Esophagus squamous epithelium (tissue), 5 donors: ENCODE measurements around the gene N4BP3. TPM values are rescaled to one million over a fixed set of nuclear protein-coding genes. Genes with fewer than 3 reads are reported as not detected.

Experiments
- DNase-seq: peaks from one replicate; lab custom pipeline; 2025; lab: John Stamatoyannopoulos, UW
- H3K27ac ChIP-seq, 4 donors: fragments of 200-600 bp; sonication (generic); one replicate each; pipeline ENCODE4 v1.5.1; 2016 to 2019; ENCODE audit warnings: mild to moderate bottlenecking in 1 of 4
- H3K27me3 ChIP-seq, 4 donors: fragments of 200-600 bp; sonication (generic); 1 replicate in 3 of 4; 2 replicates in 1 of 4; pipeline versions ENCODE4 v1.5.1 to v1.6.0; 2017 to 2021; ENCODE audit warnings: antibody characterized with exemption in 1 of 4
- H3K36me3 ChIP-seq, 3 donors: fragments of 200-600 bp; sonication (generic); one replicate each; pipeline ENCODE4 v1.5.1; 2016 to 2019
- H3K4me1 ChIP-seq, 3 donors: fragments of 200-600 bp; sonication (generic); one replicate each; pipeline ENCODE4 v1.5.1; 2017 to 2019
- H3K4me3 ChIP-seq, 4 donors: fragments of 200-600 bp; sonication (generic); 1 replicate in 3 of 4; 2 replicates in 1 of 4; pipeline ENCODE4 v1.5.1; 2016 to 2019; ENCODE audit warnings: mild to moderate bottlenecking in 2 of 4, moderate library complexity in 1 of 4
- H3K9me3 ChIP-seq, 3 donors: fragments of 200-600 bp; sonication (generic); one replicate each; pipeline ENCODE4 v1.5.1; 2016 to 2019
- CTCF ChIP-seq, 6 experiments: fragments of 450-650 bp in 4 of 6; fragments of 200-600 bp in 2 of 6; sonication (generic) in 2 of 6; IDR thresholded peaks; one replicate each; pipeline ENCODE4 v1.5.1; 2016 to 2019; ENCODE audit warnings: antibody characterized with exemption in 6 of 6, mild to moderate bottlenecking in 4 of 6, moderate library complexity in 4 of 6
- POLR2A ChIP-seq, 4 donors: fragments of 450-650 bp; IDR thresholded peaks; one replicate each; pipeline ENCODE4 v1.6.1; 2017; ENCODE audit warnings: antibody characterized with exemption in 4 of 4, mild to moderate bottlenecking in 4 of 4, moderate library complexity in 3 of 4
- WGBS, 2 donors: methylation state at CpG; one replicate each; pipeline ENCODE4 v1.1.5; 2018; 5-methylcytosine and 5-hydroxymethylcytosine counted together
- intact Hi-C: fragments of 100-400 bp; cut with DNase I; formaldehyde crosslinking; loops from one replicate; pipeline ENCODE4 v1.15.0; 2022
- total RNA-seq, 4 donors: library from RNA; depleted of rRNA; stranded (reverse); fragments of >200 nt; gene quantifications; one replicate each; pipeline ENCODE4 v1.1.0, GENCODE V29; 2016
- donor health status: DM: yes; HTN: yes; CAD: no.

The N4BP3 gene
- total RNA-seq, 4 donors from 2014 or later: 14.0 to 32.6 (median 16.1) TPM

DNA sequence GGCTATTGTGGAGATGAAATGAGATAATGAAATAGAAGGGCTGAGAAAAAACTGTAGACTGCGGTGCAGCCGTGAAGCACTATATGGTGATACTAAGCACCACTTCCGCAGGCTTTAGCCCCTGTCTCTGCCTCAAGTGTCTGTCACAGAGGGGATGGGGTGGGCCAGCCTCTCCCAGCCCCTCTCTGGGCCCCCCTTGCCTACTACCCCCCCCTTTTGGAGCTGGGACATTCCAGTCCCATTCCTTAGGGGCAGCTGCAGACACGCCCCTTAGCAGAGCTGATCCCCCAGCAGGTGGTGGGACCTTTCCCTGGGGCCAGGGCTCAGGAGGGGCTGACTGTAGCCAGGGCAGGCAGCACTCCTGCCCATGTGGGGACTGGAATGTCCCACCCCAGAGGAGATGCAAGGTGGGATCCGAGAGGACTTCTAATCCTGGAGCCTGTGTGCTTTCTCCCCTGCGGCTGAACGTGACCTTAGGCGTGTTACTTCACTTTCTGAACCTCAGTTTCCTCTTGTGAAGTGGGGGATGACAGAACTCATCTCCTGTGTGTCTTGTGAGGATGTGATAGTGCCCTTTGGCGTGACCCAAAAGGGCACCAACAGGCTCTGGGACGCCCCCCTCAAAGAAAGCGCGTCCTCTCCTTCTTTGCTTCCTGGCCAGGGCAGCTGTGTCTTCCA lies 1.9 kb downstream of the N4BP3 start:
- TF ChIP-seq CTCF (IDR thresholded peaks at IDR 0.05): no peak
- no peak for TF ChIP-seq POLR2A (IDR thresholded peaks at IDR 0.05)
- peaks cover 26 to 100% (median 33%) of the 10 kb centered on the region in 3 donors for H3K4me1 ChIP-seq
- peak overlapping the region in 3 of 4 donors; percentile 86 to 94 (median 86) for H3K27ac ChIP-seq
- WGBS, 2 donors: 69 to 77% methylated on average over 11 of the region's 12 CpGs
- H3K4me3 ChIP-seq: peak overlapping the region; percentile 54 to 78 (median 67)
- no peaks in the 10 kb centered on the region for H3K9me3 ChIP-seq
- no peak for DNase-seq
- intact Hi-C loops: no loop called here
- peaks cover 0 to 8% (median 0%) of the 10 kb centered on the region in 3 donors for H3K36me3 ChIP-seq
- peaks cover 0 to 68% (median 3%) of the 10 kb centered on the region in 4 donors for H3K27me3 ChIP-seq

DNA sequence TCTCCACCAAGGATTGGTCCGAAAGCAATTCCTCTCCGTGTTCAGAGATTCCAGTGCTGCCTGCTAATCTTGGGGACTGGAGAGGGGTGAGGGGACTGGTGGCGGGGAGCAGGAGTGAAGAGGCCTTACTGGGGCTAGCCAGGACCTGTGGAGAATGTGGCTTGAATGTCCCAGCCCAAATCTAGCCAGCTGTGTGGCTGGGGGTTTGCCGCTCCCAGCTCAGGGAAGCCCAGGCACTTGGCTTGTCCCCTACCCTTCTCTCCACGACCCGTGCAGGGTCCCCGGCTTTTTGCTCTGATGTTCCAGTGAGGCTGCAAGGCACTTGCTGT lies 2.4 kb downstream of the N4BP3 start:
- intact Hi-C loops: no loop called here
- 42 to 46% methylated on average over 6 of the region's 7 CpGs for WGBS, 2 donors
- Histone ChIP-seq H3K36me3 (peaks cover 0 to 14% (median 0%) of the 10 kb centered on the region in 3 donors), H3K4me1 (peaks cover 26 to 100% (median 35%) of the 10 kb centered on the region in 3 donors), H3K27me3 (peaks cover 0 to 64% (median 3%) of the 10 kb centered on the region in 4 donors), H3K9me3 (no peaks in the 10 kb centered on the region), H3K4me3 (peak overlapping the region in 3 of 4 donors; percentile 3 to 75 (median 59)), H3K27ac (peak overlapping the region in 3 of 4 donors; percentile 86 to 94 (median 86))
- no peak for TF ChIP-seq POLR2A (IDR thresholded peaks at IDR 0.05)
- no peak for TF ChIP-seq CTCF (IDR thresholded peaks at IDR 0.05)
- no peak for DNase-seq

DNA sequence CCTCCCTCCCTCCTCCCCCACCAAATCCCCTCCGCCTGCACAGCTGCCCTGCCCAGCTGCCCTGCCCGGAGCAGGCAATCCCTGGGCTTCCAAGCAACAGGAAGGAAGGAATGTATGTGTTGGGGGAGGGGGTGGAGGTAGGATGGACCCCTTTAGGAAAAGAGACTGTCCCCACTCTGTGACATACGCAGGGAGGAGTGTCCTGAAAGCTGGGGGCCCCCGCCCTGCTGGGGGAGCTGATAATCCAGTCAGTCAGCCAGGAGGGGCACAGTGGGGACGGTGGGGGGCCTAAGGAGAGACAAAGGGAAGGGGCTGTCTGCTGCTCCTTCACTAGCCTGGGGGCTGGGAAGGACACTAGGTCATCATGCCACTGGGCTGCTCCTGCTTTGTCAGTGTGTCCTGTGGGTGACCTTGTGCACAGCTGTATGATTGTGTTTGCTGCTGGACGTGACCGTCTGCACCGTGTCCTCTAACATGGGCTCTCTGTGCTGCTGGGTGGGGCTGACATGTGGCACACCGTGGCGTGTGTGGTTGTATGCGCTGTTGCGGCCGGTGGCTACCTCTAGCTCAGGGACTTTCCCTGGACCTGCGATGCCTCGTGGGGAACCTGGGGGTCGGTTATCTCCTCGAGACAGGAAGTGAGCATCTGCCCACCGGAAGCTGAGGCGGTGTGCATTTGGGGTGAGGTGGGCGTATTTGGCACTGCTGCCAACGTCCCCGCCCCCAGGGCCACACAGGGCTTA lies 3.0 kb downstream of the N4BP3 start:
- peaks cover 0 to 19% (median 0%) of the 10 kb centered on the region in 3 donors for H3K36me3 ChIP-seq
- 45 to 53% methylated on average over 5 to 6 of the region's 22 CpGs for WGBS, 2 donors
- DNase-seq: no peak
- intact Hi-C loops: no loop called here
- peaks cover 0 to 62% (median 3%) of the 10 kb centered on the region in 4 donors for H3K27me3 ChIP-seq
- H3K4me3 ChIP-seq: peak overlapping the region in 3 of 4 donors; percentile 3 to 75 (median 59)
- no peak for TF ChIP-seq CTCF (IDR thresholded peaks at IDR 0.05)
- no peak for TF ChIP-seq POLR2A (IDR thresholded peaks at IDR 0.05)
- H3K4me1 ChIP-seq: peaks cover 28 to 100% (median 40%) of the 10 kb centered on the region in 3 donors
- H3K27ac ChIP-seq: peak overlapping the region in 2 of 4 donors; percentile 86 to 94
- H3K9me3 ChIP-seq: no peaks in the 10 kb centered on the region

DNA sequence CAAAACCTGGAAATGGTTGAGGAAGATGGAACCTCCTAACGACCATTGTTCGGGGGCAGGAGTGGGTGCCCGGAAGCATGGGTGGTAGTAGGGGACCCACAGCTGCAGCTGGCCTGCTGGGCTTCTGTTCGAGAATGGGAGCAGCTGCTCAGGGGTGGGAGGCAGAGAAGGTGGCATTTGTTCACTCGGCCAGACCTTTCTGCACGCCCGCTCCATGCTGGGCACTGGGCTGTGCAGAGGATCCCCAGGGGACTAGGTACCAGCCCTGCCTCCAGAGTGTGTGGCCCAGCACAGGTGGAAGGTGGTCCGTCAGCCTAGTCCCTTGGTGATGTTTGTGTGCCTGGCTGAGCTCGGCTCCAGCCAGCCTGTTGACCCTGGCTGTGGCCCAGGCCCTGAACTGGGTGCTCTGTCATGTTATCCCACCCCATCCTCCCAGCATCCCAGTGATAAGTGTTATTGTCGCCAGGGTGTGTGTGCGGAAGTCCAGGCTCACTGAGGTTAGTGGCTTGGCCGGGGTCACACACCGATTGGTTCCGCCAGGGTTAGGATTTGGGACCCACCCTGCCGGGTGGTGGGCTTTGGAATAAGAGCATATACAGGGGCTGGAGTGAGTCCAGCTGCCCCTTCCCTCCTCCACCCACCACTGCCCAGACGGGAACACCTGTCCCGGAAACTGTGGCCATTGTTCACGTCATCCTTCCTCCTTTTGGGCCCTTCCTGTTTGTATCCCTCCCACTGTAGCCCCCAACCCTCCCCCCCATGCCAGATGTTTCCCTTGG lies 4.8 kb downstream of the N4BP3 start:
- peaks cover 0 to 37% (median 8%) of the 10 kb centered on the region in 3 donors for H3K36me3 ChIP-seq
- no peaks in the 10 kb centered on the region for H3K9me3 ChIP-seq
- TF ChIP-seq CTCF (IDR thresholded peaks at IDR 0.05) (no peak), POLR2A (IDR thresholded peaks at IDR 0.05) (no peak)
- H3K27me3 ChIP-seq: peaks cover 0 to 52% (median 3%) of the 10 kb centered on the region in 4 donors
- 64 to 68% methylated on average over 8 to 15 of the region's 18 CpGs for WGBS, 2 donors
- H3K27ac ChIP-seq: no peak overlapping the region
- intact Hi-C loops: no loop called here
- H3K4me1 ChIP-seq: peaks cover 29 to 100% (median 51%) of the 10 kb centered on the region in 3 donors
- H3K4me3 ChIP-seq: no peak overlapping the region
- no peak for DNase-seq
